Stimulated activated CD8-positive, alpha-beta memory T cell treated with anti-CD3 and anti-CD28 coated beads, Interleukin-7, amount 100 ng/mL, for 4 hours (primary cell): ENCODE data around the gene PLEKHF1.
"Not testable (repeated sequence)": the region's sequence is repeated elsewhere in the genome, so short reads cannot be mapped to it uniquely, and the experiment has no call there.

Experiments
- DNase-seq, 2 donors: peaks; one replicate each; pipeline ENCODE4 v3.0.0-alpha.2; 2020; ENCODE audit warnings: low read depth in 2 of 2

Gene PLEKHF1

DNA sequence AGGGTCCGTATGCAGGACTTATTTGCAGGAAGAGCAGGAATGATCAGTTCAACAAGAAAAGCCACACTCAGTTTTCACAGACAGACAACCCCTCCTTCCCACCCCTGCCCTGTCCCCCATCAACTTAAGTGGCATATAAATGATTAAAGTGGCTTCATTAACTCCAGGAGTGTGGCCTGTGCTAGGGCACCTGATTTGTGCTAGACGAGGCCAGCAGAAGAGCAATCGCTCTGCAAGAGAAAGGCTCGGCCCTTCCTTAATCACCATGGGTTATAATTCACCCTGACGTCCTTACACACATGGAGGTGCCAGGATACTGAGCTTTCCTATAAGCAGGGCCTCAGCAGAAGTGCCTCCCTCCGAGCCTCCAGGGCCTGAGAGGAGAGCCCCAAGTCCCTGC lies 35.2 kb downstream of the PLEKHF1 start:
- no peak for DNase-seq

DNA sequence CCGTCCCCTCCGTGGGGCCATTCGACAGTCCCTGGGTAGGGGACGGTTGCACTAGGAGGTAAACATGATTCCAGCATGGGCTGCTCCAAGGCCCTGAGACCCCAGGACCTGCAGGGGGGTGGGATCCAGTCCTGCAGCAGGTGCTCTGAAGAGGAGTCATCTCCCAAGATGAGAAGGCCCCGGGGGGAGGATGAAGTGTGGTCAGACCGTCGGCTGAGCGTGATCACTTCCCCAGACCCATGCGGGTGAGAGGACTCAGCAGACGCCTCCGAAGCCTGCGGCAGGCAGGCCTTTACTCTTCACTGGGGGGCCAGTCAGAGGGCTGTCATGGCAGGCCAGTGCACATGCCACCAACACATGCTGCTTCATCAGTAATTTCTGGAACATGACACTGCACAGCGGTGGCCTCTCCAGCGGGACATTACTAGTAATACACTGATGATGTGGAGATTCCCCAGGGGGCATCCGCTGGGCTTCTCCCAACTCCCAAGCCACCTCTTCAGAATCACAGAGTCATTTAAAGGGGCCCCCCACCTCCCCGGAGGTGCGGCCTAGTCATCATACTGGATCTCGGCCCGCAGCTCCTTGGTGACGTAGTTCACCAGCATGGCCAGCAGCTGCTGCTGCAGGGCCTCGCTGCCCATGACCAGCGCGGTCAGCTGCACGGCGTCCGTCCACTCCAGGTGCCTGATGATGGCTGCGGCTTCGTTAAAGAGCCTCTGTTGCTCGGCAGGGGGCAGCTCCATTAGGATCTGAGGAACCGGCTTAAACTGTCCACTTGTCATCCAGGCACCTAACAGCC lies 37.1 kb downstream of the PLEKHF1 start:
- no peak for DNase-seq

DNA sequence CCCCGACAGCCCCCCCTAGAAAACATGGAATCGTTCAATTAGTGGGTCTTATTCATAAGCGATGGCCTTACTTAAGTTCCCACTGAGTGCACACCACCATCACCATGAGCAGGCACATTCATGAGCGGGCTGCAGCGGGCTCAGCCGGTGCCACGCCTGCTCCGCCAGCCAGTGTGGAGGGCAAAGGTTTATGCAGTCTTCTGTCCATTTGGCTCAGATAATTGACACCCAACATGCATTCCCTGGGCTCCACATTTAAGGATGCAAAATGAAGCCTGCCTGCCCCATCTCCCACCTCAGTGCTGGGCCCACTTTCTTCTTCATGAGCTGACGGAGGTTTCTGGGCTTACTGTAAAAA lies 37.7 kb downstream of the PLEKHF1 start:
- no peak for DNase-seq

DNA sequence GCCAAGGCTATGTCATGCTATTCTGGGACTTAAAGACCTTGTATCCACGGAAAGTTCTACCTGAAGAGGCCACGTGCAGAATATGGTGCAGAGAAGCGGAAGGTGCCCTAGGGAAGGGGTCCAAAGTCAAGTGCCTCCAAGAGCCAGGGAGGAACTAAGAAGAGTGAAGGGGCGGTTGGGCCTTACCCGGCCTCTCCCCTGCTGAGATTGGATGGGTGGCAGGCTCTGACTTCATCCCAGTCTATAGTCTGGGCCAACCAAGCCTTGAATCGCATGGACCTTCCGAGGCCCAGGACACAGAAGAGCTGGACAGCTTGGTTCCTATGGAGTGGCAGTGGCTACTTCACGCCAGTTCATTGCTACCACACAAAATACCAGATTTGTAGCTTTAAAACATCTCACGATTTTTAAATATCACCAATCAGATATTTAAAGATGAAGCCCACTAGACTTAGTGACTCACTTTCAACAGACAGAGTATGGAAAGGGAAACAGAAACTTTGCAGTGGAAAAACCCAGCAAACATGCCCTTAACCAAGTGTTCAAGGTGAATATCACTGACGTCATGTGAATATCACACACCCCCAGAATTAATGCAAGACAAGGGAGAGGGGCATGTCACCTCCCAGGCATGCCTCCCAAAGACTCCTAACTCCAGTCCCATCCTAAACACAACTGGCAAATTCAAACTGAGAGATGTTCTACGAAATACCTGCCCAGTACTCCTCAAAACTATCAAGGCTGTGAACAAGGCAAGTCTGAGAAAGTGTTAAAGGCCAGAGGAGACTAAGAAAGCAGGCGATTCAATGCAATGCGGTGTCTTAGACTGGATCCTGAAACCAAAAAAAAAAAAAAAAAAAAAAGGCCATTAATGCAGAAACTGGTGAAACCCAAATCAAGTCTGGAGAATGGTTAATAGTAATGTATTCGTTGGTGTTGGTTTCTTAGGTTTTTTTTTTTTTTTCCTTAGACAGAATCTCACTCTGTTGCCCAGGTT lies 39.6 kb downstream of the PLEKHF1 start:
- DNase-seq, result no peak

DNA sequence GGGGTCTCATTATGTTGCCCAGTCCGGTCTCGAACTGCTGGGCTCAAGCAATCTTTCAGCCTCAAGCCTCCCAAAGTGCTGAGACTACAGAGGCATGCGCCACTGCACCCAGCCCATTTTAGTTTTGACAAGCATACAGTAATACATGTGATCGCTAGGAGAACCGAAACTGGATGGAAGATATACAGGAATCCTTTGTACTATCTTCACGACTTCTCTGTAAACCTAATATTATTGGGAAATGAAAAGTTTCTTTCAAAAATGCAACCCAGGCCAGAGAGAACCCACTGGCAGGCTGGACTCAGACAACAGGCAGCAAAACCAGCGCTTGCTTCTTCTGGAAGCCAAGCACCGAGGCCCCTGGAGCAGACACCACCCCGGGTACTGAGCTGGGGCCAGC lies 40.4 kb downstream of the PLEKHF1 start:
- no peak for DNase-seq

DNA sequence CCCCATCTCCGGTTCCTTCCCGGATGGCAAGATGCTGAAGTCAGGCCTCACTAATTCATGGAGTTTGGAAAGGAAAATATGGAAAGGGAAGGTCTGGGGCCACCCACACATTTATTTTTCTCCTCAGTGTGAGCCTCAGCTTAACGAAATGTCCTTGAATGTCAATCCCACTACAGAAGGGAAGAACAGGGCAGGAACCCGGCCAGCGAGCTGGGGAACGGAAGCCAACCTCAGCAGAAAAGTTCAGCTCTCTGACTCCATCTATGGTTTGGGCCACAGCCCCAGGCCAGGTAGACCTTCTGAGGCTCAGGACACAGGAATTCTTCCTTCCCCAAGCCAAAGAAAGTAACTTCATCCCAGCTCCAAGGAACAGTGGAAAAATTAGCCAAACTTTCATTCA lies 41.4 kb downstream of the PLEKHF1 start:
- no peak for DNase-seq

DNA sequence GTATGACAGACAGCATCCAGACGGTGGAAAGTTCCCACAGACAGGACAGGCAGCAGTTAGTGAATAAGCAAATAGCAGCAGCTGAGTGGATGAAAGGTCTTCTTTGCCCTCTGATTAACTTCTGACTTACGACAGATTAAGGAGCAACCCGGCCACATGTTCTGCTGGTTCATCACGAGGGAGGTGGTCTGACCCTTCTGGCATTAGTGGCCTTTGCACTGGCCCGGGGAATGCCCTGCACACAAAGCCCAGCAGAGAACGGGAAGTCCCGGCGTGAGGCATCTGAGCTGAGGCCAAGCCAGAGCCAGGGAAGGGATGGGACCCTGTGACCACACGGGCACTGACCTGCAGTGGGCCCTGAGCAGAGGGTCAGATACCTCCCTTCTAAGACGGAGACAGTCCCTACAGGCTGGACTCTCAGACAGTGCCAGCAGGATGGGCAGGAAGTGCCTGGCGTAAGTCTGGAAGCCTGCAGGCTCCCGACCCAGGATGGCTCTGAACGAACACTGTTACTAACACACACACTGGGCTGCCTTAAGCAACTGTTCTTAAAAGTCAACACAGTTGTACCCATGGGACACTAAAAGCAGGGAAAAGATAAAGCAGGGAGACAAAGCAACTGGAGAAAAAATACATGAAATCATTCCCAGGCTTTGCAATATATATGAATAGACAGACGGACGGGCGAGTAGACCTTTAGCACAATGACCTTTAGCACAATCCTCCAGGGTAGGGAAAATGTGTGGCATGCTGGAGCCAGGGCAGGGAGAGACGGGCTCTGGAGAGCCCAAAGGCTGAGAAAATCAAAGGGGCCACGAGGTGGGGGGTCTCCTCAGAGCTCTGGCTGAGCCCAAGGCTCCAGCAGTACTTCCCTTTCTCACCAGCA lies 43.5 kb downstream of the PLEKHF1 start:
- DNase-seq, result no peak

DNA sequence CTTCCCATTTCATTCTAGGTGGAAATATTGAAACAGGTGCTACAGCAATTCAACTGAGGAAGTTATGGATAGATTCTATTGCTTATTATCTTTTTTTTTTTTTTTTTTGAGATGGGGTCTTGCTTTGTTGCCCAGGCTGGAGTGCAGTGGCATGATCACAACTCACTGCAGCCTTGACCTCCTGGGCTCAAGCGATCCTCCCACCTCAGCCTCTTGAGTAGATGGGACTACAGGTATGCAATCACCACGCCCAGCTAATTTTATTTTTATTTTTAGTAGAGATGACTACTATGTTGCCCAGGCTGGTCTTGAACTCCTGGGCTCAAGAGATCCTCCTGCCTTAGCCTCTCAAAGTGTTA lies 44.2 kb downstream of the PLEKHF1 start:
- DNase-seq, result not testable (repeated sequence)

DNA sequence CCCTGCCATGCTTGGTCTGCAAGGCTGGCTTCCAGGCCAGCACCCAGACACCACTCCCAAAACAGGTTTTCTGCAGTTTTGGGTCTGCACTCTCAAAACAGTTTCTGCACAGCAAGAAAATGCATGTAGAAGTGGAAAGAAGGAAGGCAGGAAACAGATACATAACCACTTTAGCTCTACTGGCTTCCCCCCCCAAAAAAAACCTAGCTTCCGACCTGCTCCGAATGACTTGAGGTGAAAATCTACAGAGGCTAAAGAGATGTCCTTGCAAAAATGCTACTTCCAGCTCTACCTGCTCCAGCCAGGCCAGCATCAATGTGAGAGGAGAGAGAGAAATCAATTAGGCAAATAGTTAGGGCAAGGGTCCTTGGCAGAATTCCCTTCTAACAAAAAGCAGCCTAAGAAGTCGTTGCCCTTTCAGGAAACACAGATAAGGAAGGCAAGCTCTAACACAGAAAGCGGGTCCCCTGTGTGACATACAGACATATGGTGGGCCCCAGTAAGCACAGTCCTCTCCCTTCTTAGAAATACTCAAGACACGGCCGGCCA lies 46.4 kb downstream of the PLEKHF1 start:
- DNase-seq, result no peak

DNA sequence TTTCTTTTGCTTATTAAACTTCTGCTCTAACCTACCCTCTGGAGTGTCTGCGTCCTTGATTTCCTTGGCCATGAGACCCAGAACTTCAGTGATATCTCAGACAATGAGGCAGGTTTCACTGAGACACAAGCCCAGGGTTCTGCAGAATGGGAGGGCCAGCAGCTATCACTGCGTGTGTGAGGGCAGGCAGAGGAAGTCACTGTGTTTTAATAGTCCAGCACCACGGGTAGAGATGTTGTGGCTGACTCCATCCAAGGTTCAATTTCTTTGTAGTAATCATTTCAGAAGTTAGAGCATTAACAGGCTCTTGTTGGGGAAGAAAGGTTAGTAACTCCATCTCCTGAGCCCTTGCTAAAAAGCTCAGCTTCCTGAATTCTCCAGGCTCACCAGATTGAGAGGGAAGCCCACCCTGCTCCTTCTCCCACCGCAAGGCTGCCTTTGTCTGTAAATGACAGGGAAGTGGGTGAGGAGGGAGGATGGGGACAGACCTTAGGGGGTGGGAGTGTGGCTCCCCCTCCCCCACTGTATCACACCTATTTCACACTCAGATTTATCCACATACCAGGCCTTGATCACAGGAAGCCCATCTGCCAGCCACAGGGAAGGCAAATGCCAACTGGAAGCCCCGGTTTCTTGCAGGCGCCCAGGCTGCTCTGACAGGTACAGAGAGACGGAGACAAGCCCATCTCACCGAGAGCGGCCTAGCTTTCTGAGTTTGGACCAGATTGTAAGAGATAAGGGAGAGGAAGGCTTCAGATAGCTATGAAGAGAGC lies 47.7 kb downstream of the PLEKHF1 start:
- DNase-seq, result no peak

DNA sequence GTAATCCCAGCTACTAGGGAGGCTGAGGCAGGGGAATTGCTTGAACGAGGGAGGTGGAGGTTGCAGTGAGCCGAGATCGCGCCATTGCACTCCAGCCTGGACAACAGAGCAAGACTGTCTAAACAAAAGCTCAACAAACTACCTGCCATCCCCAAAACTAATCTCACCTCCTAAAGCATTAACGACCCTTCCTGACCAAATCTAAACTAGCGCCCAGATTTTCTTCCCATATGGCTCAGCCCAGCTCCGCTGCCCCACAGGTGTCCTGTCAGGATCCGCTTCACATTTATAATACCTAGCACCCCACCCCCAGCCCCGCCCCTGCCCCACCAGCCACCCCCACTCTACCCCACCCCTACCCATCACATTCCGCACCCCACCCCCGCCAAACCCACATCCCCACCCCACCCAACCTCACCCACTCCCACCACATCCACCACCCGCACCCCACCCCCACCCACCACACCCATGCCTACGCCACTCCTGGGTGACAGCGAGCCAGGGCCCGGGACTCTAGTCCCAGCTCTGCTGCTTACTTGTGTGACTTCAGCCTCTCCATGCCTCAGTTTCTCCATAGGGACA lies 49.2 kb downstream of the PLEKHF1 start:
- DNase-seq, result peak; percentile 24 to 45

DNA sequence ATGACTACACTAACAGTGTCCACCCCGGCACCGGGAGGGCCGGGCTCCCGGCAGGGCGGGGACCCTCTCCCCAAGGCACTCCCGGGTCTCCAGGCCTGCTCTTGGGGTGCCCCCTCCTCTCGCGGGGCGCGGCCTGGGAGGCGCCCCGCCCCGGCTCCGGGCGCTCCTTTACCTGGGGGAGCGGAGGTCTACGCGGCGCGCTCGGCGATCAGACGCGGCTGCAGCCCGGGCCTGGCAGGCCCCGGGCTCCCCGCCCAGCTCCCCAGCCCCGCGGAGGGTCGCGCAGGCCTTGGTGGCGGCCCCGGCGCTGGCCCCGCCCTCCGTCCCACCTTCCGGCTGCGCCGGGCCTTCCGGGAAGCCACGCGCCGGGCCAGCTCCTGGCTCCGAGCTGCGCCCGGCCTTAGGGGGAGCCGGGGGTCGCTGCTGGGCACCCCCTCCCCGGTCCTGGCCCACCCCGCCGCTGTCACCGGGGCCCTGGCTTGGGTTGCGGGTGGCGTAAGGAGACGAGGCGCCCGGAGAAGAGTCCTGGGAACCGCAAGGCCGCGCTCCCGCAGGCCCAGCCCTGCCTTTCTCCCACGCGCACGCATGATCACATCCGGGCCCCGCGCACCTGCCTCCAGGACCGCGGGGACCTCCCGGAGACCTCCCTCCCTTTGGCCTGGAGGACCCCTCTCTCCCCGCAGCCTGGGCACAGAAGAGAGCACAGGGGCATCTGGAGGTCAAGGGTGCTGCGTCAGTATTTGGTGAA lies 49.9 kb downstream of the PLEKHF1 start, which contains the start of gene C19orf12:
C19orf12 (minus strand) TSS at position 309 of the 748 bp plus-strand sequence. CDS start 6,848 bp downstream, outside the sequence.
- peak in 1 of 2 donors; percentile 60 for DNase-seq

DNA sequence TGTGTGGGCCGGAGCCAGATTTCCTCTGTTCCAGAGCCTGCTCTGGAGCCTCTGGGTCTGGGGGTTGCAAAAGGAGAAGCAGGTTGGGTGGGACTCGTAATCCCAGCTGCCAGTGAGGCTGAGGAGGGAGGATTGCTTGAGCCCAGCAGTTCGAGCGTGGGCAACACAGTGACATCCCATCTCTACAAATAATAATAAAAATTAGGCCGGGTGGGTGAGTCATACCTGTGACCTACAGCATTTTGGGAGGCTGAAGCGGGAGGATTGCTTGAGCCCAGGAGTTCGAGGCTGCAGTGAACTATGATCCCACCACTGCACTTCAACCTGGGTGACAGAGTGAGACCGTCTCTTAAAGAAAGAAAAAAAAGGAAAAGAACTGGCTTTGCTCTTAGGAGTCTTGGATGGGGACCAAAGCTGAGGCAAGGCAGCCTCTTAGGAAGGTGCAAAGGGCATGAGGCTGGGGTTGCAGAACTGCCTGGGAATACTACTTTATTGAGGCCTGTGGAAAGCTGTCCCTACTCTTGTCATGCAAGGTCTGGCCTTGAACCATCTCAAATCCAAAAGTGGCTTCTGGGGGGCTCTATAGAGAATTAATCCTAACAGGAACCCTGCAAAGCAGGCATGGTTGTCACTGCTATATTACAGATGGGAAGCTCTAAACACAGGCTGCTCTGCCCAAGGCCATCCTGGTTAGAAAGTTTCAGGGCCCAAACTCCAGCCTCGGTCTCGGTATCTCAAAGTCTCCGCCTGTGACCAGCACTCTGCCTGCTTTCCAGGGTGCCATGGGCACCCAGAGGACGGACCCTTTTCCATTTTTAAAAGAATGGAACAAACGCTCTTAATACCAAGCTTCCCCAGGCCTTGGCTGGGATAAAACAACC lies 50.7 kb downstream of the PLEKHF1 start:
- DNase-seq, result no peak

DNA sequence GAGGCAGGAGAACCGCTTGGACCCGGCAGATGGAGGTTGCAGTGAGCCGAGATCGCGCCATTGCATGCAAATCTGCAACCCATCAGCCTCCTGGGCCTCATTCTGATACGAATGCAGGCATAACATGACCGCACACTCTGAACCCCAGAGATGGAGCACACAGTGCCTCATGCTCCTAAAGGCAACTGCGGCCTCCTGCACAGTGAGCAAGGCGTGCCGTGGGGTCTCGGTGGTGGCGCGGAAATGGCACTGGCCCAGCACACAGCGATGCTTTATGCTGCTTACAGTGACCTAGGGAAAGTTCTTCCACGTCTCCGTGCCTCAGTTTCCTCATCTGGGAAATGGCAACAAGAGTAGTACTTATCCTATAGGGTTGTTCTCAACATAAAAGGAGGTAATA lies 51.8 kb downstream of the PLEKHF1 start:
- DNase-seq, result no peak

DNA sequence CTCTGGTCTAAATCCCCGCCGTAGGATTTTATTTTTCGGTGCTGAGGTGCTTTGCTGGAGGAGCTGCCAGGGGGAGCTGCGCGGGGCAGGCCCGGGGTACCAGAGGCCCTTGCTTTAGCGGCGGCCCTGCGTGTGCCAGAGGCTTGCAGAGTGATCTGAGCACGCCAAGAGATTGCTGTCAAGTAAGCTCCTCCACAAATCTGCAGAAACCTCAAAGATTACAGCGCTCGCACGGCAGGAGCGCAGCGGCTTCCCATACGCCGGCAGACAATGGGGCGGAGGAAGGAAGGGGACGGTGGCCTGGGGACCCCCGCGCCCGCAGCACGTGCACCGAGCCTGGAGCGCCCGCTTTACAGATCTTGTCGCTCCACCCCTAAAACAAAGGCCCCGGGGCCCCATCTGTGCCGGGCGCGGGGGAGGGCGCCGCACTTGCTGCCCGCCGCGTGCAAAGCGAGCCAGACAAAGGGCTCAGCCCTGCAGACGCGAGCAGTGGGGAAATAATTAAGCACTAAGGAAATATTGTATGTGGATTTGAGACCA lies 58.9 kb downstream of the PLEKHF1 start:
- DNase-seq, result peak in 1 of 2 donors; percentile 15

DNA sequence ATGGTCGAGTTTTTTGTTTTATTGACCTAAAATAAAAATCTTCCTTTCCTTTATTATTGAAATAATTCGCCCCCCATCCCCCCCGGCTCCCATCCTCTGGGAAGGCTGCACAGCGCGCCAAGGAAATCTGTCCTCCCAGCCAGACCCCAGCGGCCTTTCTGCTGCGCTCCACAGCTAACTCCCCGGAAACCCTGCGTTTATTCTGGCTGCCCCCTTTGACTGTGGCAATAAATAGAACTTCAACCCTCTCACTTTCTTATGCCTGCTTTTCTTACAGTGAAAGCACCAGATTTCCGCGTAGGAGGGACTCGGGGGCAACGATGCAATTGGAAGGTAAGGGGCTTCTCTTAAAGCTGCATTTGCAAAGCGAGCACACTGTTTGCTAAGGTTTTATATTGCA lies 59.5 kb downstream of the PLEKHF1 start:
- DNase-seq, result no peak
